GM23338 (cell line): ENCODE measurements around the gene GGT5. TPM values are rescaled to one million over a fixed set of nuclear protein-coding genes. Genes with fewer than 3 reads are reported as not detected.
A peak's percentile ranks its signal among the peaks of the same experiment; 100 is the strongest.

Source experiments
- ATAC-seq: fragments of 200-7000 bp; cut with Tn5 transposase; 3 replicates; pipeline ENCODE4 v1.9.1; 2020
- DNase-seq: peaks from one replicate; pipeline ENCODE4 v3.0.0-alpha.2; 2015; ENCODE audit warnings: low spot score
- H2AFZ ChIP-seq: fragments of 200-600 bp; sonication (generic); 2 replicates; pipeline ENCODE4 v1.8.0; 2016; ENCODE audit warnings: antibody characterized with exemption, mild to moderate bottlenecking, moderate library complexity
- H3F3A ChIP-seq: fragments of 200-600 bp; sonication (generic); replicated peaks from 2 replicates; pipeline ENCODE4 v1.8.0; 2017; ENCODE audit warnings: antibody characterized with exemption, mixed run types, low read depth
- H3K27ac ChIP-seq: fragments of 200-600 bp; sonication (generic); 2 replicates; pipeline ENCODE4 v1.6.1; 2016; ENCODE audit warnings: low read depth
- H3K27me3 ChIP-seq: fragments of 200-600 bp; sonication (generic); 2 replicates; pipeline ENCODE4 v1.8.0; 2016; ENCODE audit warnings: mild to moderate bottlenecking, mixed run types, moderate library complexity; ENCODE audit not compliant: insufficient read depth
- H3K36me3 ChIP-seq: fragments of 200-600 bp; sonication (generic); 2 replicates; pipeline ENCODE4 v1.8.0; 2016; ENCODE audit warnings: mild to moderate bottlenecking; ENCODE audit not compliant: insufficient read depth
- H3K4me1 ChIP-seq: fragments of 200-600 bp; sonication (generic); 2 replicates; pipeline ENCODE4 v1.8.0; 2016; ENCODE audit warnings: mild to moderate bottlenecking, moderate library complexity; ENCODE audit not compliant: insufficient read depth
- H3K4me2 ChIP-seq: fragments of 200-600 bp; sonication (generic); 2 replicates; pipeline ENCODE4 v1.7.1; 2017; ENCODE audit warnings: mixed run types
- H3K4me3 ChIP-seq: fragments of 200-600 bp; sonication (generic); 2 replicates; pipeline ENCODE4 v1.6.1; 2016; ENCODE audit warnings: mixed run types
- H3K79me2 ChIP-seq: fragments of 200-600 bp; sonication (generic); replicated peaks from 2 replicates; pipeline ENCODE4 v1.8.0; 2017; ENCODE audit warnings: mild to moderate bottlenecking; ENCODE audit not compliant: insufficient read depth
- H3K9me2 ChIP-seq: fragments of 200-600 bp; sonication (generic); 2 replicates; pipeline ENCODE4 v1.8.0; 2017; ENCODE audit not compliant: insufficient read depth
- H4K20me1 ChIP-seq: fragments of 200-600 bp; sonication (generic); replicated peaks from 2 replicates; pipeline ENCODE4 v1.8.0; 2017; ENCODE audit warnings: mild to moderate bottlenecking; ENCODE audit not compliant: insufficient read depth
- H3K27ac Mint-ChIP-seq: 2 replicates; pipeline ENCODE4 v1.8.0; 2020; ENCODE audit warnings: inconsistent platforms, mild to moderate bottlenecking, moderate library complexity, mixed read lengths
- H3K27me3 Mint-ChIP-seq: 3 replicates; pipeline ENCODE4 v1.8.0; 2022; ENCODE audit warnings: low read depth, mild to moderate bottlenecking, moderate library complexity, mixed read lengths, inconsistent platforms; ENCODE audit not compliant: insufficient read depth, poor library complexity
- H3K36me3 Mint-ChIP-seq: 3 replicates; pipeline ENCODE4 v1.8.0; 2021; ENCODE audit warnings: low read depth, mild to moderate bottlenecking, inconsistent platforms, moderate library complexity, mixed read lengths
- H3K4me1 Mint-ChIP-seq: 3 replicates; pipeline ENCODE4 v1.8.0; 2020; ENCODE audit warnings: mild to moderate bottlenecking, inconsistent platforms, mixed read lengths
- H3K4me3 Mint-ChIP-seq: 3 replicates; pipeline ENCODE4 v1.8.0; 2021; ENCODE audit warnings: moderate library complexity, mild to moderate bottlenecking, inconsistent platforms, mixed read lengths
- H3K9me3 Mint-ChIP-seq: 3 replicates; pipeline ENCODE4 v1.8.0; 2020; ENCODE audit warnings: moderate library complexity, mild to moderate bottlenecking, inconsistent platforms, mixed read lengths
- CREB1 ChIP-seq: fragments of 250-450 bp; sonication (Bioruptor Pico); IDR thresholded peaks from 2 replicates; pipeline ENCODE4 v1.5.0; 2020; ENCODE audit warnings: low read depth, mild to moderate bottlenecking, moderate library complexity
- EZH2phosphoT487 ChIP-seq: fragments of 200-600 bp; sonication (generic); IDR thresholded peaks from one replicate; pipeline ENCODE4 v1.8.1; 2018; ENCODE audit warnings: antibody characterized with exemption; ENCODE audit not compliant: unreplicated experiment
- JUNB ChIP-seq: IDR thresholded peaks from one replicate; pipeline ENCODE4 v1.6.1; 2016; ENCODE audit warnings: antibody characterized with exemption; ENCODE audit not compliant: unreplicated experiment
- NANOG ChIP-seq: IDR thresholded peaks from 2 replicates; pipeline ENCODE4 v1.6.1; 2016; ENCODE audit warnings: antibody characterized with exemption, borderline replicate concordance
- POLR2AphosphoS5 ChIP-seq: IDR thresholded peaks from 2 replicates; pipeline ENCODE4 v1.6.1; 2016; ENCODE audit warnings: antibody characterized with exemption, low read depth
- STAT1 ChIP-seq: IDR thresholded peaks from one replicate; pipeline ENCODE4 v1.6.1; 2016; ENCODE audit warnings: antibody characterized with exemption; ENCODE audit not compliant: unreplicated experiment
- ZNF114 ChIP-seq: fragments of 250-450 bp; sonication (Bioruptor Pico); IDR thresholded peaks from 2 replicates; pipeline ENCODE4 v1.5.0; 2020; ENCODE audit warnings: mild to moderate bottlenecking, moderate library complexity
- ZNF331 ChIP-seq: fragments of 250-450 bp; sonication (Bioruptor Pico); IDR thresholded peaks from 2 replicates; pipeline ENCODE4 v1.5.0; 2020; ENCODE audit warnings: low read depth, mild to moderate bottlenecking, moderate library complexity
- polyA plus RNA-seq: library from polyadenylated mRNA; unstranded; fragments of >200 nt; fragmentation: Nextera tagmentation; extraction: Ambion mirVana; gene quantifications from 2 replicates; pipeline ENCODE4 v1.2.1, GENCODE V29; 2016
- total RNA-seq: library from RNA; depleted of rRNA; stranded (reverse); fragments of >200 nt; shearing (Covaris generic); gene quantifications from 2 replicates; pipeline ENCODE4 v1.2.3, GENCODE V29; 2014
- TF ChIP-seq, protein P1 (sequence below): IDR thresholded peaks from 2 replicates; pipeline ENCODE4 v1.6.1; 2016; ENCODE audit warnings: antibody characterized with exemption
- TF ChIP-seq, protein P2 (sequence below), 2 experiments: fragments of 200-600 bp in 1 of 2; sonication (generic) in 1 of 2; conservative IDR thresholded peaks; 2 replicates each; pipeline versions ENCODE4 v1.5.1 to v1.6.1; 2016 to 2017; ENCODE audit warnings: antibody characterized with exemption in 2 of 2, low read depth in 2 of 2, mild to moderate bottlenecking in 2 of 2, moderate library complexity in 1 of 2
- TF ChIP-seq, protein P3 (sequence below): IDR thresholded peaks from one replicate; pipeline ENCODE4 v1.6.1; 2018; ENCODE audit warnings: antibody characterized with exemption; ENCODE audit not compliant: unreplicated experiment

The GGT5 gene
- total and polyA plus RNA-seq, 2 experiments from 2014 or later, result not detected

DNA sequence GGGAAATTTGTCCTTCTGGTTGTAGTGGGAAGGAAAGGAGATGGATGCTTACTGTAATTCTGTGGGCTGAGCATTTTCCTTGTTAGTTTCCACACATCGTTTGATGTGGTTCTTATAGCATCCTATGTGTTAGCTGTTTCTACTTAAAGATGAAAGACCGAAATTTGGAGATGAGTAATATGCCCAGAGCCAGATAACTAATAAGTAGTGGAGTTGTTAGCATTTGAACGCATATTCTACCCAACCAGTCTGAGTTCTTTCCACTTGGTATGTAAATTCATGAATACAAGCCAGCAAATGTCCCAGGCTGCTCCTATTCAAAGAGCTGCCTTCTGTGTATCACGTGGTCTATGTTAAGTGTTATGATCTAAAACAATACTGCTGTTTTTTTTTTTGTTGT lies 40.4 kb upstream of the GGT5 start:
- no peaks in the 10 kb centered on the region for H3F3A ChIP-seq
- peak overlapping the region; percentile 16; the same call in 1 of the 2 replicates for H3K4me2 ChIP-seq
- peaks cover 32% of the 10 kb centered on the region for H4K20me1 ChIP-seq
- ATAC-seq (no peak; the same call in 2 of the 3 replicates), DNase-seq (no peak)
- Mint-ChIP-seq H3K36me3 (no peaks in the 10 kb centered on the region; the same call in 2 of the 3 replicates), H3K9me3 (no peaks in the 10 kb centered on the region), H3K4me1 (peaks cover 49% of the 10 kb centered on the region), H3K4me3 (no peak overlapping the region), H3K27ac (peak overlapping the region; percentile 1; the same call in 1 of the 2 replicates), H3K27me3 (peaks cover 1% of the 10 kb centered on the region)
- H3K79me2 ChIP-seq, result peaks cover 96% of the 10 kb centered on the region
- H3K4me1 ChIP-seq, result peaks cover 29% of the 10 kb centered on the region
- H2AFZ ChIP-seq, result no peak overlapping the region
- H3K27me3 ChIP-seq, result no peaks in the 10 kb centered on the region
- H3K4me3 ChIP-seq, result no peak overlapping the region
- TF ChIP-seq ZNF114 (CRISPR knock-in tag) (no peak), NANOG (no peak), STAT1 (no peak)
- TF ChIP-seq, protein P1, sequence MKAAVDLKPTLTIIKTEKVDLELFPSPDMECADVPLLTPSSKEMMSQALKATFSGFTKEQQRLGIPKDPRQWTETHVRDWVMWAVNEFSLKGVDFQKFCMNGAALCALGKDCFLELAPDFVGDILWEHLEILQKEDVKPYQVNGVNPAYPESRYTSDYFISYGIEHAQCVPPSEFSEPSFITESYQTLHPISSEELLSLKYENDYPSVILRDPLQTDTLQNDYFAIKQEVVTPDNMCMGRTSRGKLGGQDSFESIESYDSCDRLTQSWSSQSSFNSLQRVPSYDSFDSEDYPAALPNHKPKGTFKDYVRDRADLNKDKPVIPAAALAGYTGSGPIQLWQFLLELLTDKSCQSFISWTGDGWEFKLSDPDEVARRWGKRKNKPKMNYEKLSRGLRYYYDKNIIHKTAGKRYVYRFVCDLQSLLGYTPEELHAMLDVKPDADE, result no peak
- TF ChIP-seq, protein P2, sequence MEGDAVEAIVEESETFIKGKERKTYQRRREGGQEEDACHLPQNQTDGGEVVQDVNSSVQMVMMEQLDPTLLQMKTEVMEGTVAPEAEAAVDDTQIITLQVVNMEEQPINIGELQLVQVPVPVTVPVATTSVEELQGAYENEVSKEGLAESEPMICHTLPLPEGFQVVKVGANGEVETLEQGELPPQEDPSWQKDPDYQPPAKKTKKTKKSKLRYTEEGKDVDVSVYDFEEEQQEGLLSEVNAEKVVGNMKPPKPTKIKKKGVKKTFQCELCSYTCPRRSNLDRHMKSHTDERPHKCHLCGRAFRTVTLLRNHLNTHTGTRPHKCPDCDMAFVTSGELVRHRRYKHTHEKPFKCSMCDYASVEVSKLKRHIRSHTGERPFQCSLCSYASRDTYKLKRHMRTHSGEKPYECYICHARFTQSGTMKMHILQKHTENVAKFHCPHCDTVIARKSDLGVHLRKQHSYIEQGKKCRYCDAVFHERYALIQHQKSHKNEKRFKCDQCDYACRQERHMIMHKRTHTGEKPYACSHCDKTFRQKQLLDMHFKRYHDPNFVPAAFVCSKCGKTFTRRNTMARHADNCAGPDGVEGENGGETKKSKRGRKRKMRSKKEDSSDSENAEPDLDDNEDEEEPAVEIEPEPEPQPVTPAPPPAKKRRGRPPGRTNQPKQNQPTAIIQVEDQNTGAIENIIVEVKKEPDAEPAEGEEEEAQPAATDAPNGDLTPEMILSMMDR (conservative IDR thresholded peaks at IDR 0.05; ENCODE audit: low read depth in 2 of 2), result no peak
- H3K36me3 ChIP-seq, result no peaks in the 10 kb centered on the region
- no peaks in the 10 kb centered on the region for H3K9me2 ChIP-seq
- no peak overlapping the region for H3K27ac ChIP-seq

DNA sequence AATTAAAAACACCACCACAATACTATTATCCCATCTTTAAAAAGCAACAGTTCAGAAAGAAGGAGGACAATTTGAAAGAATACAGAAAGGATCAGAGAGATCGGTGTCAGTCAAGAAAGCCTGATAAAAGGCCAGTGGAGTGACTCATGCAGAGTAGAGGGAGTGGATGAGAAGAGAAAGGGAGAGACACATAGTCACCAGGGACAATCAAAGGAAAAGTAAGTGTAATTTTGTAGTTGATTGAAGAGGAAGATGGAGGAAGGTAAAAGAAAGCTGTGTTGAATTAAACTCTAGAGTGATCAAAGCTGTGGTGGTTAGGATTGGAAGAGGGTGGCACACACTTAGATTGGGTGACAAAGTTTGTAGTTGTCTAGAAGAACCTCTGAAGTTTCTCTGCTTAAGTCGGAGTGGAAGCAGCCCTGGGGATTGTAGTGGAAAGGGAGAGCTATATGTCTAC lies 39.9 kb upstream of the GGT5 start:
- ATAC-seq (peak; percentile 43; the same call in 2 of the 3 replicates), DNase-seq (no peak)
- H3K4me1 Mint-ChIP-seq, result peaks cover 45% of the 10 kb centered on the region
- Histone ChIP-seq H3K9me2 (no peaks in the 10 kb centered on the region), H2AFZ (no peak overlapping the region), H3K4me1 (peaks cover 29% of the 10 kb centered on the region), H3K4me2 (peak overlapping the region; percentile 16; the same call in 1 of the 2 replicates), H3F3A (no peaks in the 10 kb centered on the region), H3K36me3 (no peaks in the 10 kb centered on the region), H3K27me3 (no peaks in the 10 kb centered on the region), H3K79me2 (peaks cover 94% of the 10 kb centered on the region), H4K20me1 (peaks cover 28% of the 10 kb centered on the region), H3K4me3 (no peak overlapping the region), H3K27ac (peak overlapping the region; percentile 16; the same call in 1 of the 2 replicates)
- no peak overlapping the region for H3K4me3 Mint-ChIP-seq
- no peaks in the 10 kb centered on the region for H3K27me3 Mint-ChIP-seq
- H3K36me3 Mint-ChIP-seq, result no peaks in the 10 kb centered on the region; the same call in 2 of the 3 replicates
- H3K27ac Mint-ChIP-seq, result peak overlapping the region; percentile 4
- no peaks in the 10 kb centered on the region for H3K9me3 Mint-ChIP-seq
- TF ChIP-seq, protein P2 (conservative IDR thresholded peaks at IDR 0.05; ENCODE audit: low read depth in 2 of 2), result no peak
- TF ChIP-seq POLR2AphosphoS5 (no peak), ZNF114 (CRISPR knock-in tag) (no peak), CREB1 (CRISPR knock-in tag) (no peak), ZNF331 (CRISPR knock-in tag) (no peak), EZH2phosphoT487 (no peak), NANOG (no peak), JUNB (no peak), STAT1 (no peak)
- TF ChIP-seq, protein P1, result no peak
- TF ChIP-seq, protein P3, sequence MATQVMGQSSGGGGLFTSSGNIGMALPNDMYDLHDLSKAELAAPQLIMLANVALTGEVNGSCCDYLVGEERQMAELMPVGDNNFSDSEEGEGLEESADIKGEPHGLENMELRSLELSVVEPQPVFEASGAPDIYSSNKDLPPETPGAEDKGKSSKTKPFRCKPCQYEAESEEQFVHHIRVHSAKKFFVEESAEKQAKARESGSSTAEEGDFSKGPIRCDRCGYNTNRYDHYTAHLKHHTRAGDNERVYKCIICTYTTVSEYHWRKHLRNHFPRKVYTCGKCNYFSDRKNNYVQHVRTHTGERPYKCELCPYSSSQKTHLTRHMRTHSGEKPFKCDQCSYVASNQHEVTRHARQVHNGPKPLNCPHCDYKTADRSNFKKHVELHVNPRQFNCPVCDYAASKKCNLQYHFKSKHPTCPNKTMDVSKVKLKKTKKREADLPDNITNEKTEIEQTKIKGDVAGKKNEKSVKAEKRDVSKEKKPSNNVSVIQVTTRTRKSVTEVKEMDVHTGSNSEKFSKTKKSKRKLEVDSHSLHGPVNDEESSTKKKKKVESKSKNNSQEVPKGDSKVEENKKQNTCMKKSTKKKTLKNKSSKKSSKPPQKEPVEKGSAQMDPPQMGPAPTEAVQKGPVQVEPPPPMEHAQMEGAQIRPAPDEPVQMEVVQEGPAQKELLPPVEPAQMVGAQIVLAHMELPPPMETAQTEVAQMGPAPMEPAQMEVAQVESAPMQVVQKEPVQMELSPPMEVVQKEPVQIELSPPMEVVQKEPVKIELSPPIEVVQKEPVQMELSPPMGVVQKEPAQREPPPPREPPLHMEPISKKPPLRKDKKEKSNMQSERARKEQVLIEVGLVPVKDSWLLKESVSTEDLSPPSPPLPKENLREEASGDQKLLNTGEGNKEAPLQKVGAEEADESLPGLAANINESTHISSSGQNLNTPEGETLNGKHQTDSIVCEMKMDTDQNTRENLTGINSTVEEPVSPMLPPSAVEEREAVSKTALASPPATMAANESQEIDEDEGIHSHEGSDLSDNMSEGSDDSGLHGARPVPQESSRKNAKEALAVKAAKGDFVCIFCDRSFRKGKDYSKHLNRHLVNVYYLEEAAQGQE, result no peak
